HepG2 (cell line): ENCODE data around the gene MED15. TPM values are rescaled to one million over a fixed set of nuclear protein-coding genes. Genes with fewer than 3 reads are reported as not detected.

Experiments used
- ATAC-seq: fragments of 200-7000 bp; cut with Tn5 transposase; 3 replicates; pipeline ENCODE4 v1.9.1; 2020; ENCODE audit warnings: mild to moderate bottlenecking, moderate library complexity
- BruUV-seq: library from RNA; stranded (reverse); fragments of 400-500 nt; replicated peaks from 2 replicates; lab custom pipeline; 2021; lab: Mats Ljungman, UMichigan
- CTCF ChIA-PET: fragments of 300-600 bp; formaldehyde crosslinking; extraction: SDS; loops from one replicate; lab custom pipeline; 2021; ENCODE audit warnings: low total read pairs, inconsistent platforms, low intra/inter-chr PET ratio; lab: Yijun Ruan, JAX
- POLR2A ChIA-PET: fragments of 350-600 bp; sonication (Branson Sonifier 250); formaldehyde crosslinking; loops from one replicate; lab custom pipeline; 2020; ENCODE audit warnings: antibody characterized with exemption, inconsistent platforms; lab: Yijun Ruan, JAX
- DNase-seq: peaks from one replicate; pipeline ENCODE4 v3.0.0-alpha.2; 2015; ENCODE audit warnings: low spot score
- FAIRE-seq: peaks from 3 replicates; lab custom pipeline; 2011; peaks lifted over from hg19 to GRCh38; lab: Jason Lieb, UNC
- H2AFZ ChIP-seq: one replicate; pipeline ENCODE4 v1.6.1; 2011; ENCODE audit warnings: low read length, inconsistent platforms
- H3K27ac ChIP-seq: fragments of 300-600 bp; 3 replicates; pipeline ENCODE4 v1.8.0; 2011; ENCODE audit warnings: mixed run types, mild to moderate bottlenecking, mixed read lengths, low read length, inconsistent platforms; ENCODE audit not compliant: insufficient read depth; ENCODE audit errors: extremely low read length
- H3K27me3 ChIP-seq, 2 experiments: fragments of 200-600 bp in 1 of 2; 2 replicates in 1 of 2; 3 replicates in 1 of 2; pipeline versions ENCODE4 v1.6.0 to v1.8.0; 2011; ENCODE audit warnings: low read length in 2 of 2, mild to moderate bottlenecking in 2 of 2, moderate library complexity in 2 of 2, inconsistent platforms in 1 of 2; ENCODE audit not compliant: insufficient read depth in 2 of 2, control insufficient read depth in 1 of 2
- H3K36me3 ChIP-seq, 2 experiments: fragments of 200-600 bp in 1 of 2; replicated peaks in 1 of 2; 2 replicates in 1 of 2; 3 replicates in 1 of 2; pipeline versions ENCODE4 v1.5.1 to v1.8.0; 2011; ENCODE audit warnings: low read length in 2 of 2, inconsistent platforms in 1 of 2; ENCODE audit not compliant: insufficient read depth in 2 of 2, control insufficient read depth in 1 of 2
- H3K4me1 ChIP-seq: 2 replicates; pipeline ENCODE4 v1.5.1; 2012; ENCODE audit warnings: low read length, inconsistent platforms; ENCODE audit not compliant: insufficient read depth
- H3K4me2 ChIP-seq: 2 replicates; pipeline ENCODE4 v1.6.0; 2011; ENCODE audit warnings: low read depth, low read length, inconsistent platforms
- H3K4me3 ChIP-seq, 3 experiments: fragments of 200-600 bp in 1 of 3; sonication (generic), shearing (Covaris generic) in 1 of 3; replicated peaks in 1 of 3; 2 replicates each; pipeline ENCODE4 v1.5.1; 2011 to 2016; ENCODE audit warnings: low read length in 3 of 3, inconsistent platforms in 2 of 3, low read depth in 2 of 3, mild to moderate bottlenecking in 2 of 3, control low read depth in 1 of 3, mixed read lengths in 1 of 3; ENCODE audit not compliant: insufficient read depth in 1 of 3
- H3K79me2 ChIP-seq: one replicate; pipeline ENCODE4 v1.6.1; 2011; ENCODE audit warnings: low read length, inconsistent platforms; ENCODE audit not compliant: insufficient read depth
- H3K9ac ChIP-seq: 2 replicates; pipeline ENCODE4 v1.6.0; 2011; ENCODE audit warnings: mild to moderate bottlenecking, low read depth, low read length, inconsistent platforms; ENCODE audit not compliant: insufficient read depth
- H3K9me3 ChIP-seq: 2 replicates; pipeline ENCODE4 v1.5.1; 2012; ENCODE audit warnings: mild to moderate bottlenecking, low read length
- H4K20me1 ChIP-seq: 2 replicates; pipeline ENCODE4 v1.6.0; 2011; ENCODE audit warnings: inconsistent platforms, mild to moderate bottlenecking, low read length, moderate library complexity; ENCODE audit not compliant: insufficient read depth
- AGO1 ChIP-seq: fragments of 200-400 bp; formaldehyde crosslinking; IDR thresholded peaks from 2 replicates; pipeline ENCODE4 v1.6.1; 2017; ENCODE audit warnings: mild to moderate bottlenecking, low read depth, low read length, moderate library complexity; ENCODE audit not compliant: poor library complexity, severe bottlenecking
- DNMT3B ChIP-seq: conservative IDR thresholded peaks from 2 replicates; pipeline ENCODE4 v1.6.1; 2016; ENCODE audit warnings: missing biosample characterization, control low read depth
- JUNB ChIP-seq: sonication (generic); formaldehyde crosslinking; IDR thresholded peaks from 2 replicates; pipeline ENCODE4 v1.8.0; 2022; ENCODE audit warnings: missing genetic modification reagents, mild to moderate bottlenecking, borderline replicate concordance
- NFE2L1 ChIP-seq: sonication (generic); formaldehyde crosslinking; IDR thresholded peaks from 2 replicates; pipeline ENCODE4 v1.4.0; 2020; ENCODE audit warnings: missing genetic modification reagents, mild to moderate bottlenecking, borderline replicate concordance
- RNF2 ChIP-seq: fragments of 450-650 bp; conservative IDR thresholded peaks from 2 replicates; pipeline ENCODE4 v1.6.1; 2016; ENCODE audit warnings: low read depth
- SMAD9 ChIP-seq: sonication (generic); formaldehyde crosslinking; IDR thresholded peaks from 2 replicates; pipeline ENCODE4 v1.5.1; 2020; ENCODE audit warnings: mild to moderate bottlenecking, missing genetic modification reagents
- ZNF484 ChIP-seq: sonication (generic); formaldehyde crosslinking; IDR thresholded peaks from 2 replicates; pipeline ENCODE4 v1.5.1; 2020; ENCODE audit warnings: mild to moderate bottlenecking, low read depth, missing genetic modification reagents, borderline replicate concordance
- ZNF558 ChIP-seq: sonication (generic); formaldehyde crosslinking; IDR thresholded peaks from 2 replicates; pipeline ENCODE4 v1.9.0; 2022; ENCODE audit warnings: mild to moderate bottlenecking, missing genetic modification reagents, borderline replicate concordance
- ZNF605 ChIP-seq: sonication (generic); formaldehyde crosslinking; IDR thresholded peaks from 2 replicates; pipeline ENCODE4 v1.8.0; 2022; ENCODE audit warnings: mild to moderate bottlenecking, missing genetic modification reagents
- ZNF749 ChIP-seq: sonication (generic); formaldehyde crosslinking; IDR thresholded peaks from 2 replicates; pipeline ENCODE4 v1.8.0; 2022; ENCODE audit warnings: mild to moderate bottlenecking, missing genetic modification reagents, moderate library complexity, borderline replicate concordance
- ZSCAN25 ChIP-seq: sonication (generic); formaldehyde crosslinking; IDR thresholded peaks from 2 replicates; pipeline ENCODE4 v1.8.0; 2022; ENCODE audit warnings: mild to moderate bottlenecking, missing genetic modification reagents
- WGBS: methylation state at CpG from one replicate; pipeline ENCODE4 v1.1.6; 2017; ENCODE audit warnings: low lambda C conversion rate; 5-methylcytosine and 5-hydroxymethylcytosine counted together
- in situ Hi-C: cut with HindIII; loops from 2 replicates; pipeline ENCODE4 v1.10.0; 2017; ENCODE audit warnings: low pct_unique_long_range_greater_than_20kb; ENCODE audit not compliant: extremely low pct_ligation_motif_present
- intact Hi-C: fragments of 100-400 bp; cut with micrococcal nuclease; formaldehyde crosslinking; loops from one replicate; pipeline ENCODE4 v1.10.0; 2022; ENCODE audit not compliant: unreplicated experiment
- polyA plus RNA-seq, 8 experiments: library from polyadenylated mRNA; depleted of rRNA in 3 of 8; stranded (reverse) in 7 of 8; unstranded in 1 of 8; fragments of >200 nt; fragmentation: Illumina TruSeq in 4 of 8; extraction: Trizol in 4 of 8; gene quantifications; 2 replicates each; pipeline versions ENCODE4 v1.2.1 to v1.2.3, GENCODE V29; 2011 to 2016; ENCODE audit warnings: low read depth in 4 of 8, missing spikeins in 1 of 8, mixed read lengths in 1 of 8; ENCODE audit not compliant: insufficient read depth in 1 of 8
- total RNA-seq, 5 experiments: library from RNA; depleted of rRNA; stranded (reverse); fragments of >200 nt; fragmentation: Illumina TruSeq; extraction: Trizol; gene quantifications; 2 replicates each; pipeline ENCODE4 v1.2.3, GENCODE V29; 2016; ENCODE audit warnings: low read depth in 1 of 5
- TF ChIP-seq, protein P1 (sequence below): sonication (generic); formaldehyde crosslinking; IDR thresholded peaks from 2 replicates; pipeline ENCODE4 v1.5.0; 2020; ENCODE audit warnings: missing genetic modification reagents
- TF ChIP-seq, protein P2 (sequence below): sonication (generic); formaldehyde crosslinking; IDR thresholded peaks from 2 replicates; pipeline ENCODE4 v1.5.1; 2020; ENCODE audit warnings: mild to moderate bottlenecking, missing genetic modification reagents, borderline replicate concordance
- TF ChIP-seq, protein P3 (sequence below): sonication (generic); formaldehyde crosslinking; conservative IDR thresholded peaks from 2 replicates; pipeline ENCODE4 v1.5.0; 2020; ENCODE audit warnings: missing genetic modification reagents

MED15 gene
- total and polyA plus RNA-seq, 2 of the 13 experiments (the other 11 are each of a cell fraction or from before 2014, with no cell fraction given), result 14.3 to 27.0 TPM

- TF ChIP-seq, protein P1, sequence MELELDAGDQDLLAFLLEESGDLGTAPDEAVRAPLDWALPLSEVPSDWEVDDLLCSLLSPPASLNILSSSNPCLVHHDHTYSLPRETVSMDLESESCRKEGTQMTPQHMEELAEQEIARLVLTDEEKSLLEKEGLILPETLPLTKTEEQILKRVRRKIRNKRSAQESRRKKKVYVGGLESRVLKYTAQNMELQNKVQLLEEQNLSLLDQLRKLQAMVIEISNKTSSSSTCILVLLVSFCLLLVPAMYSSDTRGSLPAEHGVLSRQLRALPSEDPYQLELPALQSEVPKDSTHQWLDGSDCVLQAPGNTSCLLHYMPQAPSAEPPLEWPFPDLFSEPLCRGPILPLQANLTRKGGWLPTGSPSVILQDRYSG (CRISPR knock-in tag), result no peak
- TF ChIP-seq JUNB (CRISPR knock-in tag), result no peak
Observed at GRCh38 chr22:20611418-20611817, 104.0 kb downstream of the MED15 start (continued).

DNA sequence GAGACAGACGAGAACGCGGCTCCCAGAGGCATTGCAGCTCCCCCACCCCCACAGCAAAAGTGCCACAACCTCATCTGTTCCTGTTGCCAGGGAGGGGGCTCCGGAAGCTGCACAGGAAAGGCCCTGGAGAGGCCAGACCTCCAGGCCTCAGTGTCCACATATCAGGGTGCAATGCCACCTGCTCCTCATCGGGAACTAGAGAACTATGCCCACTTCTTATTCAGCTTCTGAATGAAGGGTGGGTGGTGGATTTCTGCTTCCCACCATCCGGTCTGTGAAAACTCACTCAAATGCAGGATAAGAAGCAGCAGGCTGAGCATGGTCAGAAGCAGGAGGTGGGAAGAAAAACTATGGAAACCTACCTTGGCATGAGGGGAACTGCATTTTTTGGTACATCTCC, 105.9 kb downstream of the MED15 start:
- Histone ChIP-seq H4K20me1 (no peaks in the 10 kb centered on the region), H3K4me3 (no peak overlapping the region), H3K79me2 (no peaks in the 10 kb centered on the region), H3K27ac (no peak overlapping the region), H3K9me3 (no peaks in the 10 kb centered on the region), H2AFZ (no peak overlapping the region), H3K27me3 (peaks cover 3 to 72% of the 10 kb centered on the region in 2 experiments; a peak in 4 of 5 replicates), H3K9ac (no peak overlapping the region), H3K4me1 (peaks cover 2% of the 10 kb centered on the region; the same call in 1 of the 2 replicates), H3K4me2 (no peak overlapping the region), H3K36me3 (no peaks in the 10 kb centered on the region)
- 48% methylated on average over 4 of the region's 6 CpGs for WGBS
- no peak for ATAC-seq
- DNase-seq, result no peak
- ChIA-PET CTCF (no interaction called here), POLR2A (no interaction called here)
- in situ Hi-C loops, result loop anchor here (10.0 kb wide), 1 partner anchor 82 kb away; no protein-coding TSS in a partner anchor
- BruUV-seq, result no TSS peak
- FAIRE-seq, result no peak
- intact Hi-C loops, result no loop called here
- TF ChIP-seq ZNF605 (CRISPR knock-in tag), result no peak
- no peak for TF ChIP-seq DNMT3B (CRISPR knock-in tag)
- TF ChIP-seq, protein P2, sequence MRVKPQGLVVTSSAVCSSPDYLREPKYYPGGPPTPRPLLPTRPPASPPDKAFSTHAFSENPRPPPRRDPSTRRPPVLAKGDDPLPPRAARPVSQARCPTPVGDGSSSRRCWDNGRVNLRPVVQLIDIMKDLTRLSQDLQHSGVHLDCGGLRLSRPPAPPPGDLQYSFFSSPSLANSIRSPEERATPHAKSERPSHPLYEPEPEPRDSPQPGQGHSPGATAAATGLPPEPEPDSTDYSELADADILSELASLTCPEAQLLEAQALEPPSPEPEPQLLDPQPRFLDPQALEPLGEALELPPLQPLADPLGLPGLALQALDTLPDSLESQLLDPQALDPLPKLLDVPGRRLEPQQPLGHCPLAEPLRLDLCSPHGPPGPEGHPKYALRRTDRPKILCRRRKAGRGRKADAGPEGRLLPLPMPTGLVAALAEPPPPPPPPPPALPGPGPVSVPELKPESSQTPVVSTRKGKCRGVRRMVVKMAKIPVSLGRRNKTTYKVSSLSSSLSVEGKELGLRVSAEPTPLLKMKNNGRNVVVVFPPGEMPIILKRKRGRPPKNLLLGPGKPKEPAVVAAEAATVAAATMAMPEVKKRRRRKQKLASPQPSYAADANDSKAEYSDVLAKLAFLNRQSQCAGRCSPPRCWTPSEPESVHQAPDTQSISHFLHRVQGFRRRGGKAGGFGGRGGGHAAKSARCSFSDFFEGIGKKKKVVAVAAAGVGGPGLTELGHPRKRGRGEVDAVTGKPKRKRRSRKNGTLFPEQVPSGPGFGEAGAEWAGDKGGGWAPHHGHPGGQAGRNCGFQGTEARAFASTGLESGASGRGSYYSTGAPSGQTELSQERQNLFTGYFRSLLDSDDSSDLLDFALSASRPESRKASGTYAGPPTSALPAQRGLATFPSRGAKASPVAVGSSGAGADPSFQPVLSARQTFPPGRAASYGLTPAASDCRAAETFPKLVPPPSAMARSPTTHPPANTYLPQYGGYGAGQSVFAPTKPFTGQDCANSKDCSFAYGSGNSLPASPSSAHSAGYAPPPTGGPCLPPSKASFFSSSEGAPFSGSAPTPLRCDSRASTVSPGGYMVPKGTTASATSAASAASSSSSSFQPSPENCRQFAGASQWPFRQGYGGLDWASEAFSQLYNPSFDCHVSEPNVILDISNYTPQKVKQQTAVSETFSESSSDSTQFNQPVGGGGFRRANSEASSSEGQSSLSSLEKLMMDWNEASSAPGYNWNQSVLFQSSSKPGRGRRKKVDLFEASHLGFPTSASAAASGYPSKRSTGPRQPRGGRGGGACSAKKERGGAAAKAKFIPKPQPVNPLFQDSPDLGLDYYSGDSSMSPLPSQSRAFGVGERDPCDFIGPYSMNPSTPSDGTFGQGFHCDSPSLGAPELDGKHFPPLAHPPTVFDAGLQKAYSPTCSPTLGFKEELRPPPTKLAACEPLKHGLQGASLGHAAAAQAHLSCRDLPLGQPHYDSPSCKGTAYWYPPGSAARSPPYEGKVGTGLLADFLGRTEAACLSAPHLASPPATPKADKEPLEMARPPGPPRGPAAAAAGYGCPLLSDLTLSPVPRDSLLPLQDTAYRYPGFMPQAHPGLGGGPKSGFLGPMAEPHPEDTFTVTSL (CRISPR knock-in tag), result no peak
- TF ChIP-seq, protein P3, sequence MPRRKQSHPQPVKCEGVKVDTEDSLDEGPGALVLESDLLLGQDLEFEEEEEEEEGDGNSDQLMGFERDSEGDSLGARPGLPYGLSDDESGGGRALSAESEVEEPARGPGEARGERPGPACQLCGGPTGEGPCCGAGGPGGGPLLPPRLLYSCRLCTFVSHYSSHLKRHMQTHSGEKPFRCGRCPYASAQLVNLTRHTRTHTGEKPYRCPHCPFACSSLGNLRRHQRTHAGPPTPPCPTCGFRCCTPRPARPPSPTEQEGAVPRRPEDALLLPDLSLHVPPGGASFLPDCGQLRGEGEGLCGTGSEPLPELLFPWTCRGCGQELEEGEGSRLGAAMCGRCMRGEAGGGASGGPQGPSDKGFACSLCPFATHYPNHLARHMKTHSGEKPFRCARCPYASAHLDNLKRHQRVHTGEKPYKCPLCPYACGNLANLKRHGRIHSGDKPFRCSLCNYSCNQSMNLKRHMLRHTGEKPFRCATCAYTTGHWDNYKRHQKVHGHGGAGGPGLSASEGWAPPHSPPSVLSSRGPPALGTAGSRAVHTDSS (CRISPR knock-in tag), result no peak
- TF ChIP-seq ZNF558 (CRISPR knock-in tag), result no peak
- no peak for TF ChIP-seq ZNF749 (CRISPR knock-in tag)
- TF ChIP-seq ZNF484 (CRISPR knock-in tag), result no peak
- TF ChIP-seq RNF2, result no peak
- TF ChIP-seq AGO1, result no peak
- no peak for TF ChIP-seq ZSCAN25
- TF ChIP-seq NFE2L1 (CRISPR knock-in tag), result no peak
- no peak for TF ChIP-seq SMAD9
